Measurements from ENCODE around the gene CPNE8.

Gene CPNE8

GRCh38 chr12:38932320-38932719, 26.9 kb upstream of the CPNE8 start:
- Histone ChIP-seq H3K9me3 (no peaks in the 10 kb centered on the region), H3K27ac (no peak overlapping the region), H3K4me3 (ENCODE audit: low read depth in 1 of 2, low read length in 1 of 2) (no peak overlapping the region), H3K27me3 (no peaks in the 10 kb centered on the region), H3K4me1 (ENCODE audit: control insufficient read depth in 1 of 2, insufficient read depth in 1 of 2, low read depth in 1 of 2, low read length in 1 of 2) (no peaks in the 10 kb centered on the region), H3K36me3 (no peaks in the 10 kb centered on the region)
- TF ChIP-seq CTCF (IDR thresholded peaks at IDR 0.05) = no peak

- Histone ChIP-seq H3K4me3 (ENCODE audit: low read depth in 1 of 2, low read length in 1 of 2) (no peak overlapping the region), H3K4me1 (ENCODE audit: control insufficient read depth in 1 of 2, insufficient read depth in 1 of 2, low read depth in 1 of 2, low read length in 1 of 2) (no peaks in the 10 kb centered on the region), H3K9me3 (no peaks in the 10 kb centered on the region), H3K36me3 (no peaks in the 10 kb centered on the region), H3K27ac (no peak overlapping the region), H3K27me3 (no peaks in the 10 kb centered on the region)
- TF ChIP-seq CTCF (IDR thresholded peaks at IDR 0.05) = no peak
Measured at GRCh38 chr12:38931461-38931860, 26.1 kb upstream of the CPNE8 start.

- no peaks in the 10 kb centered on the region for H3K9me3 ChIP-seq
- no peak for TF ChIP-seq CTCF (IDR thresholded peaks at IDR 0.05)
- no peak overlapping the region for H3K27ac ChIP-seq
- H3K4me3 ChIP-seq (ENCODE audit: low read depth in 1 of 2, low read length in 1 of 2) = no peak overlapping the region
- H3K27me3 ChIP-seq = no peaks in the 10 kb centered on the region
- H3K36me3 ChIP-seq = no peaks in the 10 kb centered on the region
- no peaks in the 10 kb centered on the region for H3K4me1 ChIP-seq (ENCODE audit: control insufficient read depth in 1 of 2, insufficient read depth in 1 of 2, low read depth in 1 of 2, low read length in 1 of 2)
Measured at GRCh38 chr12:38930990-38931389, 25.6 kb upstream of the CPNE8 start.

- Histone ChIP-seq H3K4me3 (ENCODE audit: low read depth in 1 of 2, low read length in 1 of 2) (no peak overlapping the region), H3K27me3 (no peaks in the 10 kb centered on the region), H3K36me3 (no peaks in the 10 kb centered on the region), H3K4me1 (ENCODE audit: control insufficient read depth in 1 of 2, insufficient read depth in 1 of 2, low read depth in 1 of 2, low read length in 1 of 2) (peaks cover 0 to 17% of the 10 kb centered on the region in 2 experiments), H3K9me3 (no peaks in the 10 kb centered on the region), H3K27ac (no peak overlapping the region)
- no peak for TF ChIP-seq CTCF (IDR thresholded peaks at IDR 0.05)
Measured at GRCh38 chr12:38926501-38926900, 21.1 kb upstream of the CPNE8 start.

GRCh38 chr12:38921025-38921677, 15.8 kb upstream of the CPNE8 start:
- Histone ChIP-seq H3K36me3 (no peaks in the 10 kb centered on the region), H3K27ac (no peak overlapping the region), H3K27me3 (no peaks in the 10 kb centered on the region), H3K4me3 (ENCODE audit: low read depth in 1 of 2, low read length in 1 of 2) (no peak overlapping the region), H3K4me1 (ENCODE audit: control insufficient read depth in 1 of 2, insufficient read depth in 1 of 2, low read depth in 1 of 2, low read length in 1 of 2) (peaks cover 0 to 17% of the 10 kb centered on the region in 2 experiments), H3K9me3 (no peaks in the 10 kb centered on the region)
- TF ChIP-seq CTCF (IDR thresholded peaks at IDR 0.05) = no peak
